H1 (cell line): ENCODE data around the gene NELL2. TPM values are rescaled to one million over a fixed set of nuclear protein-coding genes. Genes with fewer than 3 reads are reported as not detected.

Experiments
- CTCF ChIA-PET: fragments of 300-600 bp; sonication (Branson Sonifier 250); formaldehyde crosslinking; loops from one replicate; lab custom pipeline; 2021; ENCODE audit not compliant: partially characterized antibody; lab: Charles Lee
- POLR2A ChIA-PET: fragments of 300-600 bp; sonication (Branson Sonifier 250); formaldehyde crosslinking; loops from one replicate; lab custom pipeline; 2021; ENCODE audit warnings: inconsistent platforms; ENCODE audit not compliant: partially characterized antibody; lab: Charles Lee
- DNase-seq, 2 experiments: peaks; one replicate each; pipeline versions ENCODE4 v3.0.0 to v3.0.0-alpha.2; 2010 to 2022; ENCODE audit warnings: low spot score in 2 of 2, low read depth in 1 of 2, mixed read lengths in 1 of 2
- FAIRE-seq: peaks from 2 replicates; lab custom pipeline; 2011; peaks lifted over from hg19 to GRCh38; lab: Jason Lieb, UNC
- H2AFZ ChIP-seq: 2 replicates; pipeline ENCODE4 v1.8.1; 2012; ENCODE audit warnings: low read length, inconsistent platforms
- H2AK5ac ChIP-seq: 2 replicates; pipeline ENCODE4 v1.6.1; 2013; ENCODE audit warnings: low read depth, low read length
- H2BK120ac ChIP-seq: replicated peaks from 2 replicates; pipeline ENCODE3; 2013; ENCODE audit warnings: low read depth, low read length, inconsistent platforms
- H2BK12ac ChIP-seq: 2 replicates; pipeline ENCODE4 v1.6.1; 2013; ENCODE audit warnings: low read depth, low read length
- H2BK15ac ChIP-seq: 2 replicates; pipeline ENCODE4 v1.6.1; 2013; ENCODE audit warnings: low read length
- H2BK20ac ChIP-seq: 2 replicates; pipeline ENCODE4 v1.6.1; 2013; ENCODE audit warnings: low read length
- H2BK5ac ChIP-seq: 2 replicates; pipeline ENCODE4 v1.6.1; 2013; ENCODE audit warnings: low read depth, low read length
- H3K14ac ChIP-seq: 2 replicates; pipeline ENCODE4 v1.6.1; 2013; ENCODE audit warnings: inconsistent platforms; ENCODE audit not compliant: insufficient read length
- H3K18ac ChIP-seq: 2 replicates; pipeline ENCODE4 v1.6.1; 2013; ENCODE audit warnings: low read length; ENCODE audit errors: extremely low read depth
- H3K23ac ChIP-seq: 2 replicates; pipeline ENCODE4 v1.6.1; 2013; ENCODE audit warnings: inconsistent platforms; ENCODE audit not compliant: insufficient read length
- H3K23me2 ChIP-seq: 2 replicates; pipeline ENCODE4 v1.6.1; 2013; ENCODE audit warnings: low read depth, low read length
- H3K27ac ChIP-seq: 2 replicates; pipeline ENCODE4 v1.6.1; 2011; ENCODE audit warnings: low read depth, low read length, inconsistent platforms
- H3K27me3 ChIP-seq, 4 experiments: replicated peaks in 1 of 4; 1 replicate in 1 of 4; 2 replicates in 3 of 4; pipeline versions ENCODE4 v1.6.1 to v1.8.1; 2011 to 2013; ENCODE audit warnings: low read length in 3 of 4, mild to moderate bottlenecking in 3 of 4, inconsistent platforms in 2 of 4, mixed read lengths in 2 of 4, moderate library complexity in 1 of 4; ENCODE audit not compliant: control insufficient read depth in 3 of 4, insufficient read depth in 3 of 4; ENCODE audit errors: extremely low read depth in 1 of 4
- H3K36me3 ChIP-seq, 4 experiments: 2 replicates each; pipeline versions ENCODE4 v1.6.1 to v1.8.1; 2011 to 2013; ENCODE audit warnings: mild to moderate bottlenecking in 4 of 4, low read length in 3 of 4, moderate library complexity in 2 of 4, control low read depth in 1 of 4, inconsistent platforms in 1 of 4; ENCODE audit not compliant: insufficient read depth in 4 of 4, control insufficient read depth in 2 of 4
- H3K4ac ChIP-seq: replicated peaks from 2 replicates; pipeline ENCODE3; 2013; ENCODE audit warnings: low read length, low read depth, mixed read lengths, inconsistent platforms; ENCODE audit not compliant: insufficient read length
- H3K4me1 ChIP-seq, 4 experiments: replicated peaks in 1 of 4; 1 replicate in 1 of 4; 2 replicates in 3 of 4; pipeline versions ENCODE4 v1.6.1 to v1.8.1; 2011 to 2013; ENCODE audit warnings: low read length in 3 of 4, inconsistent platforms in 2 of 4, mixed read lengths in 1 of 4; ENCODE audit not compliant: insufficient read depth in 4 of 4, control insufficient read depth in 3 of 4
- H3K4me2 ChIP-seq, 2 experiments: 2 replicates each; pipeline versions ENCODE4 v1.6.1 to v1.8.1; 2011 to 2013; ENCODE audit warnings: low read depth in 2 of 2, low read length in 2 of 2, control low read depth in 1 of 2, inconsistent platforms in 1 of 2, mild to moderate bottlenecking in 1 of 2; ENCODE audit not compliant: insufficient read depth in 1 of 2
- H3K4me3 ChIP-seq, 4 experiments: fragments of 200-600, 300-600 bp in 1 of 4; sonication (generic), shearing (Covaris generic), sonication (Bioruptor Twin) in 1 of 4; 2 replicates each; pipeline versions ENCODE4 v1.5.1 to v1.8.1; 2011 to 2016; ENCODE audit warnings: low read length in 4 of 4, low read depth in 3 of 4, control low read depth in 2 of 4, inconsistent platforms in 2 of 4, mild to moderate bottlenecking in 2 of 4, mixed read lengths in 1 of 4, moderate library complexity in 1 of 4; ENCODE audit not compliant: insufficient read depth in 2 of 4; ENCODE audit errors: extremely low read depth in 1 of 4
- H3K56ac ChIP-seq: replicated peaks from 2 replicates; pipeline ENCODE3; 2013; ENCODE audit warnings: low read depth, mild to moderate bottlenecking, mixed read lengths, low read length, inconsistent platforms; ENCODE audit not compliant: insufficient read length
- H3K79me1 ChIP-seq: 2 replicates; pipeline ENCODE4 v1.6.1; 2013; ENCODE audit warnings: low read depth, low read length, control low read depth
- H3K79me2 ChIP-seq, 2 experiments: 2 replicates each; pipeline versions ENCODE4 v1.6.1 to v1.8.1; 2012 to 2013; ENCODE audit warnings: low read length in 2 of 2, mild to moderate bottlenecking in 2 of 2, inconsistent platforms in 1 of 2; ENCODE audit not compliant: insufficient read depth in 2 of 2, control insufficient read depth in 1 of 2
- H3K9ac ChIP-seq, 4 experiments: replicated peaks in 1 of 4; 1 replicate in 1 of 4; 2 replicates in 3 of 4; pipeline versions ENCODE4 v1.6.1 to v1.8.1; 2011 to 2013; ENCODE audit warnings: low read depth in 3 of 4, low read length in 3 of 4, control low read depth in 2 of 4, mild to moderate bottlenecking in 2 of 4, moderate library complexity in 2 of 4, inconsistent platforms in 1 of 4; ENCODE audit errors: extremely low read depth in 1 of 4
- H3K9me3 ChIP-seq, 2 experiments: 2 replicates each; pipeline versions ENCODE4 v1.6.1 to v1.8.1; 2012 to 2013; ENCODE audit warnings: mild to moderate bottlenecking in 2 of 2, moderate library complexity in 2 of 2, control low read depth in 1 of 2, inconsistent platforms in 1 of 2, low read depth in 1 of 2, low read length in 1 of 2, mixed read lengths in 1 of 2; ENCODE audit not compliant: insufficient read depth in 2 of 2
- H4K20me1 ChIP-seq, 2 experiments: replicated peaks in 1 of 2; 2 replicates each; pipeline versions ENCODE3 to v1.8.1; 2011 to 2013; ENCODE audit warnings: inconsistent platforms in 2 of 2, low read length in 2 of 2, mild to moderate bottlenecking in 1 of 2; ENCODE audit not compliant: insufficient read depth in 2 of 2, control insufficient read depth in 1 of 2
- H4K5ac ChIP-seq: 2 replicates; pipeline ENCODE4 v1.6.1; 2013; ENCODE audit warnings: low read length, low read depth, mixed read lengths, inconsistent platforms; ENCODE audit not compliant: insufficient read length
- H4K8ac ChIP-seq: 2 replicates; pipeline ENCODE4 v1.8.0; 2013; ENCODE audit warnings: mild to moderate bottlenecking, moderate library complexity, low read length, inconsistent platforms; ENCODE audit not compliant: insufficient read depth; ENCODE audit errors: extremely low read depth
- H4K91ac ChIP-seq: replicated peaks from 2 replicates; pipeline ENCODE3; 2013; ENCODE audit warnings: low read length, mixed read lengths, inconsistent platforms; ENCODE audit not compliant: insufficient read length
- EZH2 ChIP-seq: fragments of 200-600 bp; sonication (generic); IDR thresholded peaks from 2 replicates; pipeline ENCODE4 v1.7.1; 2012; ENCODE audit warnings: low read depth, mild to moderate bottlenecking, moderate library complexity, low read length, inconsistent platforms; ENCODE audit not compliant: severe bottlenecking
- RXRA ChIP-seq: IDR thresholded peaks from 2 replicates; pipeline ENCODE4 v1.6.1; 2011; ENCODE audit warnings: low read depth, mild to moderate bottlenecking, low read length, moderate library complexity; ENCODE audit not compliant: insufficient read depth
- SIX5 ChIP-seq: IDR thresholded peaks from 2 replicates; pipeline ENCODE4 v1.6.1; 2011; ENCODE audit warnings: mild to moderate bottlenecking, low read depth, low read length
- WGBS, 2 experiments: shearing (Covaris generic) in 1 of 2; methylation state at CpG; one replicate each; pipeline versions ENCODE4 v1.1.6 to v1.1.7; 2013 to 2015; ENCODE audit warnings: low lambda C conversion rate in 2 of 2, mixed read lengths in 2 of 2, inconsistent platforms in 1 of 2, low coverage in 1 of 2, missing lambda C conversion rate in 1 of 2; ENCODE audit not compliant: insufficient replicate concordance in 2 of 2, insufficient coverage in 1 of 2, insufficient read length in 1 of 2; ENCODE audit errors: extremely low coverage in 1 of 2, missing lambda C conversion rate in 1 of 2; 5-methylcytosine and 5-hydroxymethylcytosine counted together
- polyA plus RNA-seq, 7 experiments: library from polyadenylated mRNA; depleted of rRNA in 3 of 7; stranded (reverse) in 5 of 7; unstranded in 2 of 7; fragments of >200 nt in 5 of 7; fragments of 200-250 nt in 2 of 7; gene quantifications; 1 replicate in 5 of 7; 2 replicates in 1 of 7; 4 replicates in 1 of 7; pipeline versions ENCODE4 v1.2.1 to v1.2.3, GENCODE V29; 2011 to 2013; ENCODE audit warnings: missing spikeins in 2 of 7, mixed read lengths in 2 of 7
- total RNA-seq: library from RNA; stranded (reverse); fragmentation: NEBNext Ultra II Directional; extraction: Animal tissue kit (Norgen Biotek cat#: 25700); gene quantifications from 2 replicates; pipeline ENCODE4 v1.2.1, GENCODE V29; 2021
- TF ChIP-seq, protein P1 (sequence below): IDR thresholded peaks from 2 replicates; pipeline ENCODE4 v1.6.1; 2011; ENCODE audit warnings: low read length, improper control_type of control experiment

NELL2 gene
- total and polyA plus RNA-seq, 2 of the 8 experiments (the other 6 are each of a cell fraction or from before 2014, with no cell fraction given) = 54.2 to 56.8 TPM

DNA sequence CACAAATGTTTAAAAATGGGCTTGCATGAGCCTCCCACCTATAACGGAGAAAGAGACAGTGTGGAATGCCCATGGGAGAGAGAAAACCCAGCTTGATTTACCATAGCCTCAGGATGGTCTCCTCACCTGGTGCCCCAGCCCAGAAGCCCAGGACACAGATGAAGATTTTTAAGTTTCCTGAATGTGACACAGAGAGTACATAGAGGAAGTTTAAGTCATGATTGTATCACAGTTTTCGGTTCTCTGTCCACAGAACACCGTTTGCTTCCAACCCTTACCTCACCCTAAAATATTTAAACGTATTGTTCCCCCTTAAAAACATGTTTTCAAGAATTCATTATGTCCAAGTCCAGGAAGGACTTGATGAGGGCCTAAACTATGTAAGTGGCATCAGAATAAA lies 56.2 kb downstream of the NELL2 start:
- whole genome bisulfite sequencing, 2 experiments = 96 to 100% methylated on average over 2 to 4 of the region's 4 CpGs
- no peak overlapping the region for H2AK5ac ChIP-seq
- no peak overlapping the region for H2BK5ac ChIP-seq
- H4K5ac ChIP-seq = no peak overlapping the region
- no peak overlapping the region for H3K4me2 ChIP-seq
- CTCF ChIA-PET = no interaction called here
- H3K14ac ChIP-seq = no peak overlapping the region
- H3K56ac ChIP-seq = no peak overlapping the region
- no peak overlapping the region for H3K27ac ChIP-seq
- H3K27me3 ChIP-seq = no peaks in the 10 kb centered on the region
- no peak overlapping the region for H2BK120ac ChIP-seq
- H4K8ac ChIP-seq = no peak overlapping the region
- peaks cover 0 to 7% of the 10 kb centered on the region in 2 experiments; a peak in 2 of 4 replicates for H3K79me2 ChIP-seq
- no peak overlapping the region for H3K9ac ChIP-seq
- H4K20me1 ChIP-seq = peaks cover 0 to 1% of the 10 kb centered on the region in 2 experiments
- H3K4me3 ChIP-seq = no peak overlapping the region
- H2BK20ac ChIP-seq = no peak overlapping the region
- no peak overlapping the region for H2BK12ac ChIP-seq
- no peak for DNase-seq
- no peaks in the 10 kb centered on the region; a peak in 1 of 8 replicates for H3K36me3 ChIP-seq
- no peaks in the 10 kb centered on the region for H3K23me2 ChIP-seq
- POLR2A ChIA-PET = no interaction called here
- H3K23ac ChIP-seq = no peak overlapping the region
- H2BK15ac ChIP-seq = no peak overlapping the region
- H4K91ac ChIP-seq = no peak overlapping the region
- H3K9me3 ChIP-seq = no peaks in the 10 kb centered on the region
- no peaks in the 10 kb centered on the region for H3K79me1 ChIP-seq
- no peak overlapping the region for H2AFZ ChIP-seq
- H3K18ac ChIP-seq = no peak overlapping the region
- H3K4ac ChIP-seq = no peak overlapping the region
- peaks cover 0 to 3% (median 0%) of the 10 kb centered on the region in 4 experiments; a peak in 1 of 7 replicates for H3K4me1 ChIP-seq
- no peak for FAIRE-seq
- TF ChIP-seq RXRA (no peak), EZH2 (no peak), SIX5 (no peak)
- TF ChIP-seq, protein P1, sequence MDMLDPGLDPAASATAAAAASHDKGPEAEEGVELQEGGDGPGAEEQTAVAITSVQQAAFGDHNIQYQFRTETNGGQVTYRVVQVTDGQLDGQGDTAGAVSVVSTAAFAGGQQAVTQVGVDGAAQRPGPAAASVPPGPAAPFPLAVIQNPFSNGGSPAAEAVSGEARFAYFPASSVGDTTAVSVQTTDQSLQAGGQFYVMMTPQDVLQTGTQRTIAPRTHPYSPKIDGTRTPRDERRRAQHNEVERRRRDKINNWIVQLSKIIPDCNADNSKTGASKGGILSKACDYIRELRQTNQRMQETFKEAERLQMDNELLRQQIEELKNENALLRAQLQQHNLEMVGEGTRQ = no peak
